GM18505 (cell line): Measurements from ENCODE around the gene NAALADL1.

Experiments
- ATAC-seq: cut with Tn5 transposase; IDR thresholded peaks from one replicate; pipeline ENCODE4 v1.9.1; 2021; ENCODE audit not compliant: unreplicated experiment
- POLR2A ChIP-seq: IDR thresholded peaks from 4 replicates; pipeline ENCODE4 v1.6.1; 2011; ENCODE audit warnings: borderline replicate concordance; ENCODE audit not compliant: insufficient read depth, insufficient read length; ENCODE audit errors: extremely low read depth

Gene NAALADL1

DNA sequence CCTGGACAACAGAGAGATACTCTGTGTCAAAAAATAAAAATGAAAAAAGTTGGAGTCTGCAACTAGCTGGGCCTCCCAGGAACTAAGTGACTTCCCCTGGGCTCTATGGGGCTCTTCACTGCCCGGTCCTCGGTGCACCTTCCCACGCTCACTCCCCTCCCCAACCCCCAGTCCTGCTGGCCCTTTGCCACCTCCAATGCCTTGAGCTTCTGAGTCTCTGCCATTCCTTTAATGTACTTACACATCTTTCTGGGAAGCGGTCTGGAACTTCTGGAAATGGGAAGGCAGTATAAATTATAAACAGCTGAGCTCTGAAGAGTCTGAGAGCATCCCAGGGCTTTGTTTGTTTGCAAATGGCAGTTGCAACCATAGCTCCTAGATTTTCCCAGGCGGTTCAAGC is 55.6 kb downstream of the NAALADL1 start:
- no peak for ATAC-seq
- TF ChIP-seq POLR2A, result no peak

DNA sequence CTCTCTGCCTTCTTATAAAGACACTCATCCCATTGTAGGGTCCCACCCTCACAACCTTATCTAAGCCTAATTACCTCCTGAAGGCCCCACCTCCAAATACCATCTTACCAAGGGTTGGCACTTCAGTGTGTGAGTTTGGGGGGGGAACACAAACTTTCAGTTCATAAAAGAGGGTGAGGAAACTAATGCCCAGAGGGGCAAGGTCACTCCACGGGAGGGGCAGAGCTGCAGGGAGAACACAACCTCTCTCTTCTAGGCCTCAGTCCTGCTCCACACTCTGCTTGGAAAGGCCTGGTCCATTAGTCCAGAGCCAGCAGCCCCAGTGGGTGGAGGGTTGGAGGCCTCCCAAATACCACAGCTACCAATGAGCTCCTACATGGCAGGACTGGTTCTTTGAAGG is 58.9 kb downstream of the NAALADL1 start:
- no peak for ATAC-seq
- TF ChIP-seq POLR2A, result no peak

DNA sequence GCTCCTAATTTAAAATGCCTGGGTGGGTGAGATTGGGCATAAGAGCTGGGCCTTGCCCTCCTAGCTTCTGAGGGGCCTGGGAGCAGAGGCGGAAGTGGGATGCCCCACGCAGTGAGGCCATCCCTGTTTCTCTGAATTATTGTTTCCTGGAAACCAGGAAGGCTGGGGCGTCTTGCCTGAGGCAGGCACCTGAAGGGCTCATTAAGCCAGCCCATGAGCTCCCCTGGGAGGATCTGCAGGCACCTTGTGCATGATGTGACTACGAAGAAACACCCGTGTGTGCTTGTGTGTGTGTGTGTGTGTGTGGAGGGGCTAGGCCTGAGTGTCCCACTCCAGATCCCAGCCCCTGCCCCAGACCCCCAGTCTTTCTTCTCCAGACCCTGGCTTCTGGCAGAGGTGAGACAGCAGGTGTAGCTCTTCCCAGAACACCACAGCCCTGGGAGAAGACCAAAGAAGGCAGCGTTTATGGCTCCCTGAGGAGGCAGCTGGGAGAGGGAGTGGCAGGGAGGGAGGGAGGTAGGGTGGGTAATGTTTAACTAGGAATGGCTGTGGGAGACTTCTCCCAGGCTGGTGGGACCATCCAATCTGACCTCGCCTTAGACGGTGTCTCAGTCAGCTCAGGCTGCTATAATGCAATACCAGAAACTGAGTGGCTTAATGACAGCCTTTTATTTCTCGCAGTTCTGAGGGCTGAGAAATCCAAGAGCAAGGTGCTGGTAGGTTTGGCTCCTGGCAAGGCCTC is 59.5 kb downstream of the NAALADL1 start:
- ATAC-seq, result no peak
- no peak for TF ChIP-seq POLR2A

DNA sequence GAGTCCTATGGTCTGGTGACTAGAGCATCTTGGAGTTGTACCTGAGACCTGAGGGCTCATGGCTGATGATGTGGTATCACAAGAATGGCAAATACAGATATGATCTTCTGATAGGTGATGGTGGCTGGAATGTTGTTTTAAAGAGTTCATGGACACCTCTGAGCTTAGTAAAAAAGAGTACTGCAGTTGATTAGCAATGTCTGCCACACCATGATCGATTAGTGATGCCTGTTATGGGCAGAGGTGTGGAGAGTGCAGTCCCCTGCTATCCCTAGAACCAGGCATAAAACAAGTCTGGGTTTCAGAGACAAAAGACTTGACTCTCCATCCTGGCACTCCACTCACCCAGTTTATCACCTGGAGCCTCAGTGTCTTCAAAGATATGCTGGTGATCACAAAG is 60.2 kb downstream of the NAALADL1 start:
- ATAC-seq, result no peak
- no peak for TF ChIP-seq POLR2A

DNA sequence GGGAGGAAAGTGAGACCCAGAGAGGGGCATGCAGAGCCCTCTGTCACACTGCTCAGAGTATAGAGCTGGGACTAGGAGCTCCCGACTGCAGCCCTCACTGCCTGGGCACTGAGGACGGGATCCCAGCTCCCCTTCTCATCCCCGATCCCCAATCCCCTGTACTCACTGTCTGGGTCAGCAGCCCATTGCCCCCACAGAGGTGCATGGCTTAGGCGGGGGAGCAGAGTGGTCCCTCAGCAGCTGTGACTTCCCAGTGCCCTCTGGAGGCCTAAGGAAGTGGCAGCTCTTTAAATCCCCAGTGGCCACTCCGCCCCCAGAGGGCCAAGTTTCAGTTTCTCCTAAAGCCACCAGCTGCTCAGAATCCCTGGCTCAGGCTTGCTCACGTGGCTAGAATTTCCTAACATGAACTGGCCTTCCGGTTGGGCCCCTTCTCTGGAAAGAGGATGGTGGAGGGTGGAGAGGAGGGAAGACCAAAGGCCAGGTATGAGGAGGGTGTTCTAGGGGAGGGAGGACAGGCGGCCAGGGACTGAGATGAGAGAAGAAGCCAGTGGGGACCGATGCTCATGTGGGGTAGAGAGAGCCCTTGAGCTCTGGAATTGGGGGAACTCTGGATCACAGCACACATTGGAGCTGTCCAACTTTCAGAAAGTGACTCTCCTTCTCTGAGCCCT is 61.5 kb downstream of the NAALADL1 start, which contains the start of gene BATF2:
TSS of gene BATF2 (minus strand) at position 262 of the 671 bp plus-strand sequence. CDS start at position 205, 57 bp downstream.
- no peak for TF ChIP-seq POLR2A
- ATAC-seq, result no peak

DNA sequence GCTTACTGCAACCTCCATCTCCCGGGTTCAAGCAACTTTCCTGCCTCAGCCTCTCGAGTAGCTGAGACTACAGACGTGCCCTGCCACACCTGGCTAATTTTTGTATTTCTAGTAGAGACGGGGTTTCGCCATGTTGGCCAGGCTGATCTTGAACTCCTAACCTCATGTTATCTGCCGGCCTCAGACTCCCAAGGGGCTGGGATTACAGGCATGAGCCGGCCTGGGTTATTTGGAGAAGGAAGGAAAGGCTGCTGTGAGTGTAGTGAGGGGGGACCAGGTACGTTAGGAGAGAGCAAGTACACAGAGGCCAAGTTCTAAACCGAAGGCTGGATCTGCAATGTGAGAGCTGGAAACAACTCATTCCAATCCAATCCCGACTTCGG is 62.0 kb downstream of the NAALADL1 start:
- no peak for TF ChIP-seq POLR2A
- ATAC-seq, result no peak
